GM12874 (cell line): ENCODE data around the gene TEDDM1.

Experiments used
- TF ChIP-seq, protein P1 (sequence below): IDR thresholded peaks from 2 replicates; pipeline ENCODE4 v1.5.1; 2011; ENCODE audit warnings: low read depth, mild to moderate bottlenecking, control low read depth, low read length, moderate library complexity; ENCODE audit not compliant: insufficient read depth

TEDDM1 gene

DNA sequence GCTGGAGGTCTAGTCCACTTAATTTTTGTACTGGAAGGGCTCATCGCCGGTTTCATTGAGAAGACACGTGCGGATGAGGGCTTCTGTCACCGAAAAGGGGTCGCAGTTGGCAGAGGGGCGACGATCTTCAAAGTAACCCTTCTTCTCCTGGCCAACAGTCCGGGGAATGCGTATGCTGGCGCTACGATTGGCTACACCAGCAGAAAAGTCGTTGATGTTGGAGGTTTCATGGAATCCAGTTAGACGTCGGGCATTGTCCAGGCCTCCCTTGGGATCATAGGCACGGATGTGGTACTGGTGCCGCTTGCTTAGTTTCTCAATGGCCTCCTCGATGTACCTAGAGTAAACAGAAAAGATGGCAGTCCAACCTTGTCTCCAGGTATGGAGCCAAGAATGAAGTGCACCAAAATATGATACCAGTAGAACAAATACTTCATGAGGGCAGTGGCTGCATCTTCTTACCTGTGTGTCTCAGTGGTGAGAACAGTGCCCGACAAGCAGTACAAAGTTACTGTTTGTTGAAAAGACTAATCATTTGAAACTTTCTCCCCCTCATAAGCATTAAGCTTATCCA, 16.0 kb downstream of the TEDDM1 start:
- TF ChIP-seq, protein P1, sequence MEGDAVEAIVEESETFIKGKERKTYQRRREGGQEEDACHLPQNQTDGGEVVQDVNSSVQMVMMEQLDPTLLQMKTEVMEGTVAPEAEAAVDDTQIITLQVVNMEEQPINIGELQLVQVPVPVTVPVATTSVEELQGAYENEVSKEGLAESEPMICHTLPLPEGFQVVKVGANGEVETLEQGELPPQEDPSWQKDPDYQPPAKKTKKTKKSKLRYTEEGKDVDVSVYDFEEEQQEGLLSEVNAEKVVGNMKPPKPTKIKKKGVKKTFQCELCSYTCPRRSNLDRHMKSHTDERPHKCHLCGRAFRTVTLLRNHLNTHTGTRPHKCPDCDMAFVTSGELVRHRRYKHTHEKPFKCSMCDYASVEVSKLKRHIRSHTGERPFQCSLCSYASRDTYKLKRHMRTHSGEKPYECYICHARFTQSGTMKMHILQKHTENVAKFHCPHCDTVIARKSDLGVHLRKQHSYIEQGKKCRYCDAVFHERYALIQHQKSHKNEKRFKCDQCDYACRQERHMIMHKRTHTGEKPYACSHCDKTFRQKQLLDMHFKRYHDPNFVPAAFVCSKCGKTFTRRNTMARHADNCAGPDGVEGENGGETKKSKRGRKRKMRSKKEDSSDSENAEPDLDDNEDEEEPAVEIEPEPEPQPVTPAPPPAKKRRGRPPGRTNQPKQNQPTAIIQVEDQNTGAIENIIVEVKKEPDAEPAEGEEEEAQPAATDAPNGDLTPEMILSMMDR = no peak

DNA sequence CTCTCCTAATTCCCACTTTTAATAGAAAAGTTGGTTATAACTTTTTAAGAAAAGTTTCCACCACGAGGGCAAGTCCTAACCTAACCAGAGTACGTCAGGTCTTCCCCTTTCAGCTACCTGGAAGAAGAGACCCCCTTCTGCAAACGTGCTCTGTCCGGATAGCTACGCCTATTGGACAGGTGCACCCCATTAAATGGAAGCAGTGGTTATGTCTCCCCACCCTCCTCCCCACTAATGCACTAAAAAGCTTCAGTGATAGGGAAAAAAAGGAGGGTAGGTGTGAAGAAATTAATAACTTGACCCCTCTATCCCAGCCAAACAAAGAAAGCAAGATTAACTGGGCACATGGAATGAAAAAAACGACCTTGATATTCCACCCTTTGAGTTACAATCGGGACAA, 16.5 kb downstream of the TEDDM1 start:
- TF ChIP-seq, protein P1 = no peak

- TF ChIP-seq, protein P1 = no peak
These were observed 17.3 kb downstream of the TEDDM1 start for GRCh38 chr1:182383037-182383661.

DNA sequence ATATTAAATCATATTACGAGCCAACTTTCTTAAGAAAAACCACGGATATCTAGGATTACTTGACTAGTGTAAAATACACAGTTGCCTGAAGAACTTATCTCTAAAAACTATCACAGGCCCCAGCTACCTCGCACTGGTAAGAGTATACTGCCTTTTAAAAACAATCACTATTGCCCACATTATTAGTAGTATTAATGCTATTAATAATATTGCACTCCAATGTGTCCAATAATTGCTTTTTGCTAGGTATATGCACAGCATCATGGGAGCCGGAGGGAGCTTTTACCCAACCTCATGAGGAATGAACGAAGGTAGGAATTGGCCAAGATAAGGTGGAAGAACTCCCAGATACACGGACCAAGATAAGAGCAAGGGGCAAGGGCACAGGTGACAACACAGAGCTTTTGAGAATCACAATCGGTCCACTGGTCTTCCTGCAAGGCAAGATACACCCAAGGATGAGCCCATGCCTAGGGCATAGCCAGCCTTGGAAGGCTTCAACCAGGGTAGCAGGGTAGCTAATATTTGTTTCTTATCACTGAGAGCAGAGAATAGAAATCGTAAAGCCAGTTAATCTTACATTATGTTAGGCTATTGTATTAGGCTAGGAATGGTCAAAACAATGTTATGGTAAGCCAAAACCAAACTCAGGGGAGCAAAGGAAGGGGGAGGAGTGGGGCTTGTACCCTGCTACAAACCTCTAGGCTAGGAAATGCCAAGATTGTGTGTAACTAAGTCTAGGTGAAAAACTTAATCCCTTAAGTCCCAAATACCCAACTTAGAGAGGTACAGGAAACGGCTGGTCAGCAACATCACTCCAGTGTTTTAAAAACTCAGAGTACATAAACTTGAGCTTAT, 18.3 kb downstream of the TEDDM1 start:
- TF ChIP-seq, protein P1 = no peak

DNA sequence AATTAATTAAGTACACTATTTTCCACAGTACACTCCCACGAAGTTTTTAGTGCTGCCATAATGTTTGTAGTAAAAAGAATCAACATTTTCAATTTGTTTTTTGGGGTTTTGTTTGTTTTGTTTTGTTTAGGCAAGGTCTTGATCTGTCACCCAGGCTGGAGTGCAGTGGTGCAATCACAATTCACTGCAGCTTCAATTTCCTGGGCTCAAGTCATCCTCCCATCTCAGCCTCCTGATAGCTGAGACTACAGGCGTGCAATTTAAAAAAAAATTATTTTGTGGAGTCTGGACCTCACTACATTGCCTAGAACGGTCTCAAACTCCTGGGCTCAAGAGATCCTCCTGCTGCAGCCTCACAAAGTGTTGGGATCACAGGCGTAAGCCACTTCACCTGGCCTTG, 20.3 kb downstream of the TEDDM1 start:
- TF ChIP-seq, protein P1 = no peak

- TF ChIP-seq, protein P1 = no peak
These were observed 23.4 kb downstream of the TEDDM1 start for GRCh38 chr1:182376936-182377574.
